ENCODE data around the gene ITIH6.

DNA sequence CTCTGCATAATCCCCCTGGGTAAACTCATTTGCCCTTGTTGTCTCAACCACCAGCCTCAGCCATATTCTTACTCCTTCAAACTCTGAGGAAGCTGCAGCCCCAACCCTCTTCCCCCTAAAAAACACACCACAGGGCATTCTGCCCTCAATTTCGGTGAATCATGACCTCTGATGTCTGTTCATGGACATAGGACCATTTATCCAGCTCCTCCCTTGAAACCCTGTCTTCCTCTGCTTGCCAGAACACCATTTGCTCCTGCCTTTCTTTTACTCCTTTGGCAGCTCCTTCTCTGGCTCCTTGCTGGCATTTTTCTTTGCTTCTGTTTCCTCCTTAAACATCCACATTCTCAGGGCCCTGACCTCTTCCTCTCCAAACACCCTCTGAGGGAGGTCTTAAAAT lies 87.1 kb downstream of the ITIH6 start:
- TF ChIP-seq TAF1 (IDR thresholded peaks at IDR 0.05; ENCODE audit: borderline replicate concordance, insufficient read depth, low read length) (no peak), POLR2AphosphoS5 (IDR thresholded peaks at IDR 0.05; ENCODE audit: low read depth, low read length) (no peak), SIN3A (IDR thresholded peaks at IDR 0.05; ENCODE audit: borderline replicate concordance, insufficient read depth, low read length) (no peak), FOXP2 (optimal IDR thresholded peaks at IDR 0.05; ENCODE audit: borderline replicate concordance, extremely low read depth, extremely low read length, insufficient read depth) (no peak)
- TF ChIP-seq, protein P1, sequence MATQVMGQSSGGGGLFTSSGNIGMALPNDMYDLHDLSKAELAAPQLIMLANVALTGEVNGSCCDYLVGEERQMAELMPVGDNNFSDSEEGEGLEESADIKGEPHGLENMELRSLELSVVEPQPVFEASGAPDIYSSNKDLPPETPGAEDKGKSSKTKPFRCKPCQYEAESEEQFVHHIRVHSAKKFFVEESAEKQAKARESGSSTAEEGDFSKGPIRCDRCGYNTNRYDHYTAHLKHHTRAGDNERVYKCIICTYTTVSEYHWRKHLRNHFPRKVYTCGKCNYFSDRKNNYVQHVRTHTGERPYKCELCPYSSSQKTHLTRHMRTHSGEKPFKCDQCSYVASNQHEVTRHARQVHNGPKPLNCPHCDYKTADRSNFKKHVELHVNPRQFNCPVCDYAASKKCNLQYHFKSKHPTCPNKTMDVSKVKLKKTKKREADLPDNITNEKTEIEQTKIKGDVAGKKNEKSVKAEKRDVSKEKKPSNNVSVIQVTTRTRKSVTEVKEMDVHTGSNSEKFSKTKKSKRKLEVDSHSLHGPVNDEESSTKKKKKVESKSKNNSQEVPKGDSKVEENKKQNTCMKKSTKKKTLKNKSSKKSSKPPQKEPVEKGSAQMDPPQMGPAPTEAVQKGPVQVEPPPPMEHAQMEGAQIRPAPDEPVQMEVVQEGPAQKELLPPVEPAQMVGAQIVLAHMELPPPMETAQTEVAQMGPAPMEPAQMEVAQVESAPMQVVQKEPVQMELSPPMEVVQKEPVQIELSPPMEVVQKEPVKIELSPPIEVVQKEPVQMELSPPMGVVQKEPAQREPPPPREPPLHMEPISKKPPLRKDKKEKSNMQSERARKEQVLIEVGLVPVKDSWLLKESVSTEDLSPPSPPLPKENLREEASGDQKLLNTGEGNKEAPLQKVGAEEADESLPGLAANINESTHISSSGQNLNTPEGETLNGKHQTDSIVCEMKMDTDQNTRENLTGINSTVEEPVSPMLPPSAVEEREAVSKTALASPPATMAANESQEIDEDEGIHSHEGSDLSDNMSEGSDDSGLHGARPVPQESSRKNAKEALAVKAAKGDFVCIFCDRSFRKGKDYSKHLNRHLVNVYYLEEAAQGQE (IDR thresholded peaks at IDR 0.05; ENCODE audit: insufficient read depth in 1 of 2, low read depth in 2 of 2, low read length in 2 of 2): no peak
